WERI-Rb-1 (cell line): ENCODE results near the gene TRIM44.
"Not testable (repeated sequence)": the region's sequence is repeated elsewhere in the genome, so short reads cannot be mapped to it uniquely, and the experiment has no call there.

ENCODE experiments used
- DNase-seq: peaks from one replicate; pipeline ENCODE4 v3.0.0-alpha.2; 2020
- H3K27ac ChIP-seq: fragments of 250-450 bp; sonication (Bioruptor Pico); 2 replicates; pipeline ENCODE4 v1.5.1; 2020; ENCODE audit warnings: mild to moderate bottlenecking, moderate library complexity
- H3K27me3 ChIP-seq: fragments of 250-450 bp; sonication (Bioruptor Pico); 2 replicates; pipeline ENCODE4 v1.5.1; 2021; ENCODE audit warnings: mild to moderate bottlenecking, low read depth, moderate library complexity; ENCODE audit not compliant: insufficient read depth, severe bottlenecking
- H3K36me3 ChIP-seq: fragments of 250-450 bp; sonication (Bioruptor Pico); 2 replicates; pipeline ENCODE4 v1.5.1; 2020; ENCODE audit warnings: mild to moderate bottlenecking, moderate library complexity
- H3K4me3 ChIP-seq: 2 replicates; pipeline ENCODE4 v1.5.1; 2011; ENCODE audit warnings: low read depth, mild to moderate bottlenecking, control low read depth, low read length
- H3K9me3 ChIP-seq: fragments of 250-450 bp; sonication (Bioruptor Pico); 2 replicates; pipeline ENCODE4 v1.5.1; 2021; ENCODE audit warnings: mild to moderate bottlenecking, moderate library complexity; ENCODE audit not compliant: severe bottlenecking
- CTCF ChIP-seq: IDR thresholded peaks from 2 replicates; pipeline ENCODE4 v1.5.1; 2011; ENCODE audit warnings: low read depth, mild to moderate bottlenecking, control low read depth, inconsistent platforms, low read length

Gene TRIM44

GRCh38 chr11:35771722-35772121 is 109.1 kb downstream of the TRIM44 start:
- Histone ChIP-seq H3K27ac (no peak overlapping the region), H3K9me3 (peaks cover 7% of the 10 kb centered on the region), H3K36me3 (no peaks in the 10 kb centered on the region), H3K4me3 (no peak overlapping the region), H3K27me3 (no peaks in the 10 kb centered on the region)
- no peak for TF ChIP-seq CTCF
- no peak for DNase-seq

- not testable (repeated sequence) for H3K4me3 ChIP-seq, H3K9me3 ChIP-seq, DNase-seq, H3K36me3 ChIP-seq, H3K27me3 ChIP-seq, H3K27ac ChIP-seq
These were observed 114.7 kb downstream of the TRIM44 start for GRCh38 chr11:35777241-35777640.

- not testable (repeated sequence) for H3K9me3 ChIP-seq, H3K36me3 ChIP-seq, H3K4me3 ChIP-seq, H3K27ac ChIP-seq, DNase-seq, H3K27me3 ChIP-seq
These were observed 116.4 kb downstream of the TRIM44 start for GRCh38 chr11:35778943-35779342.

- H3K4me3 ChIP-seq = no peak overlapping the region
- TF ChIP-seq CTCF = no peak
- DNase-seq = no peak
- no peak overlapping the region for H3K27ac ChIP-seq
- no peaks in the 10 kb centered on the region for H3K36me3 ChIP-seq
- peaks cover 4% of the 10 kb centered on the region for H3K9me3 ChIP-seq
- no peaks in the 10 kb centered on the region for H3K27me3 ChIP-seq
These were observed 116.8 kb downstream of the TRIM44 start for GRCh38 chr11:35779409-35779808.

- Histone ChIP-seq H3K36me3 (no peaks in the 10 kb centered on the region), H3K9me3 (no peaks in the 10 kb centered on the region), H3K27ac (no peak overlapping the region), H3K4me3 (no peak overlapping the region), H3K27me3 (no peaks in the 10 kb centered on the region)
- no peak for DNase-seq
- TF ChIP-seq CTCF = no peak
These were observed 118.6 kb downstream of the TRIM44 start for GRCh38 chr11:35780951-35781860.

- H3K27me3 ChIP-seq = no peaks in the 10 kb centered on the region
- no peaks in the 10 kb centered on the region for H3K36me3 ChIP-seq
- no peak for TF ChIP-seq CTCF
- no peaks in the 10 kb centered on the region for H3K9me3 ChIP-seq
- H3K27ac ChIP-seq = no peak overlapping the region
- no peak for DNase-seq
- H3K4me3 ChIP-seq = no peak overlapping the region
These were observed 119.4 kb downstream of the TRIM44 start for GRCh38 chr11:35781861-35782470.

GRCh38 chr11:35783809-35784208 is 121.2 kb downstream of the TRIM44 start:
- H3K36me3 ChIP-seq = no peaks in the 10 kb centered on the region
- no peak overlapping the region for H3K4me3 ChIP-seq
- no peak for DNase-seq
- H3K9me3 ChIP-seq = no peaks in the 10 kb centered on the region
- H3K27ac ChIP-seq = no peak overlapping the region
- TF ChIP-seq CTCF = no peak
- H3K27me3 ChIP-seq = no peaks in the 10 kb centered on the region
